Measurements from ENCODE around the gene CCDC149.

CCDC149 gene

GRCh38 chr4:24809376-24809775, 103.5 kb downstream of the CCDC149 start:
- H3K4me3 ChIP-seq (ENCODE audit: low read length), result no peak overlapping the region
- DNase-seq, result no peak
- no peak overlapping the region for H3K4me2 ChIP-seq (ENCODE audit: low read depth, low read length)
- TF ChIP-seq EZH2 (optimal IDR thresholded peaks at IDR 0.05; ENCODE audit: low read depth, low read length), result no peak
- TF ChIP-seq CTCF (IDR thresholded peaks at IDR 0.05; ENCODE audit: low read length), result no peak
- TF ChIP-seq EZH2phosphoT487 (IDR thresholded peaks at IDR 0.05; ENCODE audit: low read length), result no peak
- H3K27me3 ChIP-seq (replicated peaks; ENCODE audit: insufficient read depth, low read length), result no peaks in the 10 kb centered on the region
- H3K9me3 ChIP-seq (replicated peaks; ENCODE audit: insufficient read depth, low read length), result no peaks in the 10 kb centered on the region
- 0 out of 2 replicates have a peak, but pooled peaks cover 8% of the 10 kb centered on the region for H3K4me1 ChIP-seq (ENCODE audit: low read length)
- no peaks in the 10 kb centered on the region for H3K79me2 ChIP-seq (ENCODE audit: low read length)
- H2AFZ ChIP-seq (ENCODE audit: low read length), result no peak overlapping the region
- H3K9ac ChIP-seq (ENCODE audit: low read length), result no peak overlapping the region
- H3K27ac ChIP-seq (ENCODE audit: low read length), result no peak overlapping the region
- H3F3A ChIP-seq (ENCODE audit: insufficient read depth, low read length), result no peaks in the 10 kb centered on the region
- H3K36me3 ChIP-seq (replicated peaks; ENCODE audit: insufficient read depth, low read length), result no peaks in the 10 kb centered on the region
- H4K20me1 ChIP-seq (ENCODE audit: insufficient read depth, low read length), result no peaks in the 10 kb centered on the region
- no peaks in the 10 kb centered on the region for H3K9me2 ChIP-seq (replicated peaks; ENCODE audit: insufficient read depth, low read length)

- no peaks in the 10 kb centered on the region for H3F3A ChIP-seq (ENCODE audit: insufficient read depth, low read length)
- no peak overlapping the region for H3K9ac ChIP-seq (ENCODE audit: low read length)
- no peak for DNase-seq
These were observed 103.9 kb downstream of the CCDC149 start for GRCh38 chr4:24808955-24809354.

GRCh38 chr4:24808261-24808660, 104.6 kb downstream of the CCDC149 start:
- no peak for TF ChIP-seq EZH2 (optimal IDR thresholded peaks at IDR 0.05; ENCODE audit: low read depth, low read length)
- no peak for TF ChIP-seq EZH2phosphoT487 (IDR thresholded peaks at IDR 0.05; ENCODE audit: low read length)
- TF ChIP-seq CTCF (IDR thresholded peaks at IDR 0.05; ENCODE audit: low read length), result no peak
- H3K4me2 ChIP-seq (ENCODE audit: low read depth, low read length), result no peak overlapping the region
- no peaks in the 10 kb centered on the region for H3K36me3 ChIP-seq (replicated peaks; ENCODE audit: insufficient read depth, low read length)
- H3K79me2 ChIP-seq (ENCODE audit: low read length), result no peaks in the 10 kb centered on the region
- H3K4me1 ChIP-seq (ENCODE audit: low read length), result 0 out of 2 replicates have a peak, but pooled peaks cover 8% of the 10 kb centered on the region
- no peaks in the 10 kb centered on the region for H3F3A ChIP-seq (ENCODE audit: insufficient read depth, low read length)
- H4K20me1 ChIP-seq (ENCODE audit: insufficient read depth, low read length), result no peaks in the 10 kb centered on the region
- no peak overlapping the region for H3K4me3 ChIP-seq (ENCODE audit: low read length)
- H3K9me3 ChIP-seq (replicated peaks; ENCODE audit: insufficient read depth, low read length), result no peaks in the 10 kb centered on the region
- H3K27me3 ChIP-seq (replicated peaks; ENCODE audit: insufficient read depth, low read length), result no peaks in the 10 kb centered on the region
- H2AFZ ChIP-seq (ENCODE audit: low read length), result no peak overlapping the region
- no peak overlapping the region for H3K27ac ChIP-seq (ENCODE audit: low read length)
- H3K9me2 ChIP-seq (replicated peaks; ENCODE audit: insufficient read depth, low read length), result no peaks in the 10 kb centered on the region
- no peak overlapping the region for H3K9ac ChIP-seq (ENCODE audit: low read length)
- DNase-seq, result no peak

More at GRCh38 chr4:24808955-24809354, 103.9 kb downstream of the CCDC149 start:
- Histone ChIP-seq H3K79me2 (ENCODE audit: low read length) (no peaks in the 10 kb centered on the region), H3K36me3 (replicated peaks; ENCODE audit: insufficient read depth, low read length) (no peaks in the 10 kb centered on the region), H2AFZ (ENCODE audit: low read length) (no peak overlapping the region), H3K4me2 (ENCODE audit: low read depth, low read length) (no peak overlapping the region), H3K27ac (ENCODE audit: low read length) (no peak overlapping the region), H3K4me3 (ENCODE audit: low read length) (no peak overlapping the region), H3K9me3 (replicated peaks; ENCODE audit: insufficient read depth, low read length) (no peaks in the 10 kb centered on the region), H3K27me3 (replicated peaks; ENCODE audit: insufficient read depth, low read length) (no peaks in the 10 kb centered on the region), H4K20me1 (ENCODE audit: insufficient read depth, low read length) (no peaks in the 10 kb centered on the region), H3K4me1 (ENCODE audit: low read length) (0 out of 2 replicates have a peak, but pooled peaks cover 8% of the 10 kb centered on the region), H3K9me2 (replicated peaks; ENCODE audit: insufficient read depth, low read length) (no peaks in the 10 kb centered on the region)
- TF ChIP-seq EZH2 (optimal IDR thresholded peaks at IDR 0.05; ENCODE audit: low read depth, low read length) (no peak), CTCF (IDR thresholded peaks at IDR 0.05; ENCODE audit: low read length) (no peak), EZH2phosphoT487 (IDR thresholded peaks at IDR 0.05; ENCODE audit: low read length) (no peak)
